Ascending aorta (tissue), 2 donors: ENCODE results near the gene ZNF785. TPM values are rescaled to one million over a fixed set of nuclear protein-coding genes. Genes with fewer than 3 reads are reported as not detected.

Experiments used
- DNase-seq, 2 donors: peaks; one replicate each; pipeline ENCODE4 v3.0.0-alpha.2; 2019; ENCODE audit warnings: low spot score in 2 of 2
- H3K27ac ChIP-seq, 2 donors: fragments of 200-600 bp; sonication (generic); one replicate each; pipeline ENCODE4 v1.5.1; 2016 to 2017; ENCODE audit warnings: mild to moderate bottlenecking in 1 of 2
- H3K27me3 ChIP-seq: fragments of 200-600 bp; sonication (generic); one replicate; pipeline ENCODE4 v1.5.1; 2017
- H3K36me3 ChIP-seq, 2 donors: fragments of 200-600 bp; sonication (generic); one replicate each; pipeline ENCODE4 v1.5.1; 2016
- H3K4me1 ChIP-seq, 2 donors: fragments of 200-600 bp; sonication (generic); one replicate each; pipeline ENCODE4 v1.5.1; 2016 to 2017; ENCODE audit warnings: mild to moderate bottlenecking in 1 of 2
- H3K4me3 ChIP-seq, 2 donors: fragments of 200-600 bp; sonication (generic); one replicate each; pipeline ENCODE4 v1.5.1; 2016 to 2017; ENCODE audit warnings: mild to moderate bottlenecking in 1 of 2
- H3K9me3 ChIP-seq, 2 donors: fragments of 200-600 bp; sonication (generic); one replicate each; pipeline ENCODE4 v1.5.1; 2016
- intact Hi-C: fragments of 100-400 bp; cut with DNase I; formaldehyde crosslinking; loops from one replicate; pipeline ENCODE4 v1.15.1; 2023
- total RNA-seq: library from RNA; depleted of rRNA; stranded (reverse); fragments of >200 nt; gene quantifications from one replicate; pipeline ENCODE4 v1.1.0, GENCODE V29; 2016
- TF ChIP-seq, protein P1 (sequence below), 3 experiments: fragments of 200-600 bp in 2 of 3; fragments of 450-650 bp in 1 of 3; sonication (generic) in 2 of 3; IDR thresholded peaks; one replicate each; pipeline ENCODE4 v1.5.1; 2016 to 2019; ENCODE audit warnings: antibody characterized with exemption in 3 of 3, mild to moderate bottlenecking in 1 of 3, moderate library complexity in 1 of 3

Gene ZNF785
- total RNA-seq, 1 donor from 2014 or later, result 12.1 TPM

DNA sequence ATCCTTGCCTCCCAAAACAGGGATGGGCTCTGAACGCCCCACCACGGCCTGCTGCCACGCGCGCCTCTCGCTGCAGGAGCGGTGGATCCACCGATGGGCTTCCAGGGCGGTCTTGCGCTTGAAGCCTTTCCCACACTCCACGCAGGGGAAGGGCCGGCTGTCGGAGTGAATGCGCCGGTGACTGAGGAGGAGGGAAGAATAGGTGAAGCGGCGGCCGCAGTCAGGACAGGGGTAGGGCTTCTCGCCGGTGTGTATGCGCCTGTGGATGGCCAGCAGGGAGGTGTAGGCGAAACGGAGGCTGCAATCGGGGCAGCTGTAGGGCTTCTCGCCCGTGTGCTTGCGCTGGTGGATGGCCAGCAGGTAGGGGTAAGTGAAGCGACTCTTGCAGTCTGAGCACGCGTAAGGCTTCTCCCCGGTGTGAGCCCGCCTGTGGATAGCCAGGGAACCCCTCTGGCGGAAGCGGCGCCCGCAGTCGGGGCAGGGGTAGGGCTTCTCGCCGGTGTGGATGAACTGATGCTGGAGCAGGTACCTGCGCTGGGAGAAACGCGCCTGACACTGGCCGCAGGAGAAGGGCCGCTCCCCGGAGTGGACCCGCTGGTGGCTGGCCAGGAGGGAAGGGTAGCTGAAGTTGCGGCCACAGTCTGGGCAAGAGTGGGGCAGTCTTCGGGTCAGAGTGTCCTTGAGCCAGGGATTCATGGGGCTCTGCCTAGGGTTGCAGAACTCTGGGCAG, 2.7 kb downstream of the ZNF785 start:
- TF ChIP-seq, protein P1, sequence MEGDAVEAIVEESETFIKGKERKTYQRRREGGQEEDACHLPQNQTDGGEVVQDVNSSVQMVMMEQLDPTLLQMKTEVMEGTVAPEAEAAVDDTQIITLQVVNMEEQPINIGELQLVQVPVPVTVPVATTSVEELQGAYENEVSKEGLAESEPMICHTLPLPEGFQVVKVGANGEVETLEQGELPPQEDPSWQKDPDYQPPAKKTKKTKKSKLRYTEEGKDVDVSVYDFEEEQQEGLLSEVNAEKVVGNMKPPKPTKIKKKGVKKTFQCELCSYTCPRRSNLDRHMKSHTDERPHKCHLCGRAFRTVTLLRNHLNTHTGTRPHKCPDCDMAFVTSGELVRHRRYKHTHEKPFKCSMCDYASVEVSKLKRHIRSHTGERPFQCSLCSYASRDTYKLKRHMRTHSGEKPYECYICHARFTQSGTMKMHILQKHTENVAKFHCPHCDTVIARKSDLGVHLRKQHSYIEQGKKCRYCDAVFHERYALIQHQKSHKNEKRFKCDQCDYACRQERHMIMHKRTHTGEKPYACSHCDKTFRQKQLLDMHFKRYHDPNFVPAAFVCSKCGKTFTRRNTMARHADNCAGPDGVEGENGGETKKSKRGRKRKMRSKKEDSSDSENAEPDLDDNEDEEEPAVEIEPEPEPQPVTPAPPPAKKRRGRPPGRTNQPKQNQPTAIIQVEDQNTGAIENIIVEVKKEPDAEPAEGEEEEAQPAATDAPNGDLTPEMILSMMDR (IDR thresholded peaks at IDR 0.05), result no peak
- Histone ChIP-seq H3K36me3 (peaks cover 13 to 43% of the 10 kb centered on the region in 2 donors), H3K27ac (no peak overlapping the region), H3K4me1 (peaks cover 0 to 16% of the 10 kb centered on the region in 2 donors), H3K4me3 (no peak overlapping the region), H3K9me3 (no peaks in the 10 kb centered on the region), H3K27me3 (no peaks in the 10 kb centered on the region)
- intact Hi-C loops, result no loop called here
- no peak for DNase-seq

DNA sequence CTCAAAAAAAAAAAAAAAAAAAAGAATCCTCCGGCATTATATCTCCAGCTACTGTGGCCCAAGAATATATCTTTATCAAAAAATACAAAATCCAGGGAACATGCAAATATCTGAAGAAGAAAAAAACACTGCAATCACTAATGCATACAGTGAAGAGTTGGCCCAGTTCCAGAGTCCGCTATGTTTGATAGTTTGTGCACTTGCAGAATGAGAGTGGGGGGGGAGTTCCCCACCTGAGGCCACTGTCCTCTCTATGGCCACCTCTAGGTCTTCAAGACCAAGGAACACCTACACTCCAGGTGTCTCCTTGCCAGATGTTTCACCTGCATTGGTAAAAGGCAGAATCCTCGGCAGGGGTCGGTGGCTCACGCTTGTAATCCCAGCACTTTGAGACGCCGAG, 4.0 kb downstream of the ZNF785 start:
- no peak overlapping the region for H3K4me3 ChIP-seq
- no peak overlapping the region for H3K27ac ChIP-seq
- H3K4me1 ChIP-seq, result peaks cover 0 to 16% of the 10 kb centered on the region in 2 donors
- peaks cover 13 to 43% of the 10 kb centered on the region in 2 donors for H3K36me3 ChIP-seq
- H3K27me3 ChIP-seq, result no peaks in the 10 kb centered on the region
- no peaks in the 10 kb centered on the region for H3K9me3 ChIP-seq
- intact Hi-C loops, result no loop called here
- TF ChIP-seq, protein P1 (IDR thresholded peaks at IDR 0.05), result no peak
- DNase-seq, result no peak

DNA sequence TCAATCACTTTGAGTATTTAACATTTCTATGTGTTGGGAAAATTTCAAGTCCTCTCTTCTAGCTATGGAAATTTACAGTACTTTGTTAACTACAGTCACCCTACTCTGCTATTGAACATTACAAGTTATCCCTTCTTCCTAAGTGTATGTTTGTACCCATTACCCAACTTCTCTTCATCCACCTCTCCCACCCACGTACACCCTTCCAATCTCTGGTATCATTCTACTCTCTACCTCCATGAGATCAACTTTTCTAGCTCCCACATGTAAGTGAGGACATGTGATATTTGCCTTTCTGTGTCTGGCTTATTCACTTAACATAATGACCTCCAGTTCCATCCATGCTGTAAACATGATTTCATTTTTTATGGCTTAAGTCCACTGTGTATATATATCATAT, 10.8 kb downstream of the ZNF785 start:
- TF ChIP-seq, protein P1 (IDR thresholded peaks at IDR 0.05), result no peak

DNA sequence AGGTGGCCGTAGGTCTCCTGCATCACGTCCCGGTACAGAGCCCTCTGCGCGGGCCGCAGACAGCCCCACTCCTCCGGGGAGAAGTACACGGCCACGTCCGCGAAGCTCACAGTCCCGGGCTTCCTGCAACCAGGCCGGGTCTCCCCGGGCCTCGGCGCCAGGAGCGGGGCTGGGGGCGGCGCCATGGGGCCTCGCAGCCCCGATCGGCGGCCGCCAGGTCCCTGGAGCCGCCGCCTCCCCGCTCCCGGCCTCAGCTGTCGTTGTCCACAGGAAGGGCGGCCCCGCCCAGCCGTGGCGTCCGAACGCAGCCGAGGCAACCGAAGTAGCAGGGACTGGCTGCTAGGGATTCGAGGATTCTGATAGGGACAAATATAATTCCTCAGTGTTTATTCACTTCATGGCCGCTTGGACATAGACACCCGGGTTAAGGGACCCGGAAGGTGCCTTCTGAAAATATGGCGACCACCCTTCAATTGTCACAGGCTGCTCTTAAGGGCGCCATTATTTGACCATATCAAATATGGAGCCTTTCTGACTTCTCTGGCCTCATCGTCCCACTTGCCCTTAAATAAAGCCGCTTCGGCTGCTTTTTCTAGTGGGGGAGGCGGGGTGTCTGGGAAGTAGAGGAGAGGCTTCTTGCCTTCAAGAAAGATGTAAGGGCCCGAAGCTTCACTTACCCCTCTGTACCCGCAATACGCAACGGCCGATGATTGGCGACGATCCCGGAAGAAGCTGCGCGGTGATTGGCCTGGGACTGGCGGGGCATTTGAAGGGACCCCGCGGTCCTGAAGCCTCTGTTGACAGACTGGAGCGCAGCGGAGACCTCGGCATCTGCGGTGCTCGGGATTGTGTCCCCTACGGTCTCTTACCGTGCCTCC, 13.8 kb downstream of the ZNF785 start, which contains the start of gene ZNF688:
ZNF688 (minus strand) TSS at position 270 of the 878 bp plus-strand sequence; CDS start at position 185, 85 bp downstream.
- DNase-seq, result peak; percentile 97 to 99
- H3K4me1 ChIP-seq, result peaks cover 13 to 21% of the 10 kb centered on the region in 2 donors
- H3K9me3 ChIP-seq, result no peaks in the 10 kb centered on the region
- intact Hi-C loops, result loop anchor here (1.0 to 2.0 kb wide), 6 partner anchors 13 to 87 kb away; partner anchors contain the start of genes FBRS, PRR14, ZNF747 and ZNF764
- H3K4me3 ChIP-seq, result peak within 1 kb of the TSS; percentile 83 to 92
- H3K27ac ChIP-seq, result peak within 1 kb of the TSS; percentile 96 to 99
- TF ChIP-seq, protein P1 (IDR thresholded peaks at IDR 0.05), result peak in 1 of 3 experiments; percentile 17
- no peaks in the 10 kb centered on the region for H3K27me3 ChIP-seq
- H3K36me3 ChIP-seq, result peaks cover 0 to 3% of the 10 kb centered on the region in 2 donors

More for the DNA sequence above, 10.8 kb downstream of the ZNF785 start:
- Histone ChIP-seq H3K4me1 (peaks cover 13 to 21% of the 10 kb centered on the region in 2 donors), H3K9me3 (no peaks in the 10 kb centered on the region), H3K36me3 (peaks cover 6 to 13% of the 10 kb centered on the region in 2 donors), H3K27me3 (no peaks in the 10 kb centered on the region), H3K27ac (no peak overlapping the region), H3K4me3 (no peak overlapping the region)
- intact Hi-C loops, result no loop called here
- DNase-seq, result no peak

DNA sequence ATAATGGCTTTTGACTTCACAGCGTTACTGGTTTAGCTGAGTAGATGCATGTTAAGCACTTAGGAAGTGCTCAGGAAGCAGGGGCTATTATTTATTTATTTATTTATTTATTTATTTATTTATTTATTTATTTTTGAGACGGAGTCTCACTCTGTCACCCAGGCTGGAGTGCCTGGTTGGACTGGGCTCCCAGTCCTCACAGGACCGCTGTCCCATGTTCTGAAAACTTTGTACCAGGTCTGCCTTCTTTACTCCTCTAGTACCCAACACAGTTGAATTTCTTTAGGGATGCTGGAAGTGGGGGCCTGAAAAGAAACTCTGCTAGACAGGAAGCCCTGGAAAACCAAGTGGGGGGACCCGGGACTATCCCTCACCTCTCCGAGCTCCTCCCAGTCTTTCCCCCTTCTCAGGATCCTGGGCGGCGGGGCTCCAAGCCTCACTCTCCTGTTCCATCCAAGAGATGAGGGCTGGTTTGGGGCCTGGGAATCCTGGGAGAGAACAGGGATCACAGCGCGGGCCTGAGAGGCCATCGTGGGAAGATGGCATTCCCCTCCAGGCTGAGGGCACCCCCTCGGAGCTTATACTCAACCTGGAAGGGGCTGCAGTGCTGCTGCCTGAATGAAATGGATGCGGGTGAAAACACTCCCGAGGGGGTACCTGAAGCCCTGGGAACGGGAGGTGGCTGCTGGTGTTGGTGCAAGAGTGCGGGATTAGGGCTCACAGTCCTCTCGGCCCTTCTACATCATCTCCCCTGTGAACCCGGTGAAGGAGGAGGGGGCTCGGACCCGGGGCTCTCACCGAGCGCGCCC, 14.7 kb downstream of the ZNF785 start:
- H3K27ac ChIP-seq, result peak overlapping the region; percentile 96 to 99
- no peaks in the 10 kb centered on the region for H3K9me3 ChIP-seq
- no peak for DNase-seq
- H3K4me3 ChIP-seq, result peak overlapping the region; percentile 83 to 92
- H3K36me3 ChIP-seq, result peaks cover 0 to 3% of the 10 kb centered on the region in 2 donors
- no peaks in the 10 kb centered on the region for H3K27me3 ChIP-seq
- TF ChIP-seq, protein P1 (IDR thresholded peaks at IDR 0.05), result no peak
- H3K4me1 ChIP-seq, result peaks cover 13 to 21% of the 10 kb centered on the region in 2 donors
- intact Hi-C loops, result loop anchor here (1.0 to 2.0 kb wide), 4 partner anchors 13 to 80 kb away; partner anchors contain the start of genes PRR14, ZNF747 and ZNF764
